ENCODE measurements around the gene MLLT10.
A peak's percentile ranks its signal among the peaks of the same experiment; 100 is the strongest.

The MLLT10 gene

DNA sequence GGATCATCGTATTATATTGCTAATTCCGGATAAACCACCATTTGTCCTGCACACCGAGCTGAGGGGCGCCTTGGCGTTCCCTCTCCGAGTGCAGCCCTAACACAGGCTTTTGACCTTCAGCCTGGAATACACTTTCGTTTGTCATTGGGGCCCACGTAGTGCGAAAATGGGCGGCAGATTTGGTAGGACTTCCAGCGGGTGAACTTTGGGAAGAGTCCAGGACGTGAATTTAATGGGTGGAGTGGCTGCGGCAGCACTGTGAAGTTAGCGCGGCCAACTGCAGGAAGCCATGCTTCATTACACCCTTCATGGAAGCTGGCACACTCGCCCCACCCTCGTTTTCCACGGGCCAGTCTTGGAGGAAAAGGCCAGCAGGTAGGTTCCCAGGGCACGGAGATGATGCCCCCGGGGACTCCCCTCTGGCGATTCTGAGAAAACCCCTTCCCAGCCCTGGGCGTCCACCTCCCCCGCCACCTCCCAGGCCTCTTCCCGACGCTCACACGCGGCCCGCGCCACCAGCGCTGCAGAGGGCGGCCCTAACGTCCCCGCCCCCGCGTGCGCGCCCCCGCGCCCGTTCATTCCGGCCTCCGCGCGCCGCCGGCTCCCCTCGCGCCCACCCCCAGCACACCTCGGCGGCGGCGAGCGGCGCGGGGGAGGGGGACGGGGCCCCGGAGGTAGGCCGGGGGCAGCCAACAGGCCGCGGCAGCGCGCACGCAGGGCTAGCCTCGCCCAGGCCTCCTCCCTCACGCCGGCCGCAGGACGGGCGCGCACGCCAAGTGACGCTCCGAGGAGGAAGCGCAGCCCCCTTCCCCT, at the start of gene MLLT10:
TSS of gene MLLT10 (plus strand) at position 766 of the 813 bp plus-strand sequence. CDS start 413 bp downstream, outside the sequence.
- peaks cover 3% of the 10 kb centered on the region for H3K36me3 Mint-ChIP-seq
- H3K9me3 Mint-ChIP-seq = no peaks in the 10 kb centered on the region
- H3K4me1 Mint-ChIP-seq = peaks cover 23% of the 10 kb centered on the region
- no peaks in the 10 kb centered on the region for H3K27me3 Mint-ChIP-seq
- H3K27ac Mint-ChIP-seq = peak within 1 kb of the TSS; percentile 91
- ATAC-seq = peak; percentile 95
- peak within 1 kb of the TSS; percentile 89 for H3K4me3 Mint-ChIP-seq

GRCh38 chr10:21487416-21488180, 46.4 kb upstream of the MLLT10 start:
- H3K27ac Mint-ChIP-seq = no peak overlapping the region
- H3K27me3 Mint-ChIP-seq = peaks cover 21% of the 10 kb centered on the region
- no peak overlapping the region for H3K4me3 Mint-ChIP-seq
- H3K36me3 Mint-ChIP-seq = no peaks in the 10 kb centered on the region
- ATAC-seq = no peak
- H3K9me3 Mint-ChIP-seq = no peaks in the 10 kb centered on the region
- no peaks in the 10 kb centered on the region for H3K4me1 Mint-ChIP-seq

GRCh38 chr10:21488246-21488956, 45.6 kb upstream of the MLLT10 start:
- Mint-ChIP-seq H3K27ac (no peak overlapping the region), H3K9me3 (no peaks in the 10 kb centered on the region), H3K27me3 (peaks cover 22% of the 10 kb centered on the region), H3K4me3 (no peak overlapping the region), H3K36me3 (no peaks in the 10 kb centered on the region), H3K4me1 (no peaks in the 10 kb centered on the region)
- ATAC-seq = no peak

GRCh38 chr10:21488957-21489446, 45.0 kb upstream of the MLLT10 start:
- Mint-ChIP-seq H3K9me3 (no peaks in the 10 kb centered on the region), H3K27me3 (peaks cover 28% of the 10 kb centered on the region), H3K4me1 (peaks cover 4% of the 10 kb centered on the region), H3K4me3 (no peak overlapping the region), H3K27ac (no peak overlapping the region), H3K36me3 (no peaks in the 10 kb centered on the region)
- no peak for ATAC-seq

DNA sequence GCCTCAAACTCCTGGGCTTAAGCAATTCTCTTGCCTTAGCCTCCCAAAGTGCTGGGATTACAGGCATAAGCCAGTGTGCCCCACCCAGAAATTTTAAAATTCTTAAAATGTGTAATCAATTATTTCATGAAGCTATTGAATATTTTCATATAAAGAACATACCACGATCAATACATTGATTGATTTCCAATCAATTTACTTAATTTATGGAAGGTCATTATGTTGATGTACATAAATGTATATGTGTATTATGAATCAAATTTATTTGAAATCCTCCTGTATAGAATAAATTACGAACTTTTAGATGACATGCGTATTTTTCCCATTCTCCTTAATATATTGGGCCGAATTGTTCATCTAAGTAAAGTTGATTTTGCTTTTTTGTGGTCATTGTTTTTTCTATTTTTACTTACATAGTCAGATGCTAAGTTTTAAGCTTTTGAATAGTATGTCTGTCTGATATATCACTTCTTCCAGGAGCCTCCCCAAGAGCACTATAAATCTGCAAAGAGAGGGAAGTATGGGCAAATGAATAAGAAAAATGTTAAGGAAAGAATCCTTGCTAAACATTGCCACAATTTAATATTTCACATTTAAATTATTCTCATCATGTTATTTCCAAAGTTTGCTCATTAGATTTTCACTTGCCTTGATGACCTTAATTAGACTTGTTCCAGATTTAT, 43.9 kb upstream of the MLLT10 start:
- no peak overlapping the region for H3K27ac Mint-ChIP-seq
- no peak for ATAC-seq

GRCh38 chr10:21490711-21491105, 43.3 kb upstream of the MLLT10 start:
- ATAC-seq = no peak
- Mint-ChIP-seq H3K9me3 (no peaks in the 10 kb centered on the region), H3K27me3 (peaks cover 42% of the 10 kb centered on the region), H3K4me3 (no peak overlapping the region), H3K27ac (no peak overlapping the region), H3K36me3 (no peaks in the 10 kb centered on the region), H3K4me1 (peaks cover 17% of the 10 kb centered on the region)

More for the DNA sequence above, 43.9 kb upstream of the MLLT10 start:
- H3K4me3 Mint-ChIP-seq = no peak overlapping the region
- H3K36me3 Mint-ChIP-seq = no peaks in the 10 kb centered on the region
- H3K27me3 Mint-ChIP-seq = peaks cover 37% of the 10 kb centered on the region
- H3K9me3 Mint-ChIP-seq = no peaks in the 10 kb centered on the region
- H3K4me1 Mint-ChIP-seq = peaks cover 12% of the 10 kb centered on the region

DNA sequence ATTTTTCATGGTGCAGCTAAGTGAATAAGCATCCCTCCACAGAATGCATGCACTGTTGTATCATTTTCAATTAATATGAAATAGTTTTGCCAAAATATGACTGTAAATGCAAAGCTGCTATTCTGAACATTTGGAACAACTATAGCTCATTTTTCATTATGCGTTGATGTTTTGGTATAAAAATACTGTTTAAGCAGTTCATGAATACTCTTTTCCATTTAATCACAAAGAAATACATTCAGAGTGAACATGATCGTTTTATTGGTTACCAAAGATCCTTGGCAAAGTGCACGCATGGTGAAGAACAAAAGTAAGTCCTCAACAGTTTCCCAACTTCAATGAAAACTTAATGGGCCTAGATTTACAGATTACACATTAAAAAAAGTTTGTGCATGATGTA, 41.6 kb upstream of the MLLT10 start:
- H3K27ac Mint-ChIP-seq = no peak overlapping the region
- no peak overlapping the region for H3K4me3 Mint-ChIP-seq
- peaks cover 37% of the 10 kb centered on the region for H3K27me3 Mint-ChIP-seq
- peaks cover 17% of the 10 kb centered on the region for H3K4me1 Mint-ChIP-seq
- no peaks in the 10 kb centered on the region for H3K9me3 Mint-ChIP-seq
- no peaks in the 10 kb centered on the region for H3K36me3 Mint-ChIP-seq
- no peak for ATAC-seq

DNA sequence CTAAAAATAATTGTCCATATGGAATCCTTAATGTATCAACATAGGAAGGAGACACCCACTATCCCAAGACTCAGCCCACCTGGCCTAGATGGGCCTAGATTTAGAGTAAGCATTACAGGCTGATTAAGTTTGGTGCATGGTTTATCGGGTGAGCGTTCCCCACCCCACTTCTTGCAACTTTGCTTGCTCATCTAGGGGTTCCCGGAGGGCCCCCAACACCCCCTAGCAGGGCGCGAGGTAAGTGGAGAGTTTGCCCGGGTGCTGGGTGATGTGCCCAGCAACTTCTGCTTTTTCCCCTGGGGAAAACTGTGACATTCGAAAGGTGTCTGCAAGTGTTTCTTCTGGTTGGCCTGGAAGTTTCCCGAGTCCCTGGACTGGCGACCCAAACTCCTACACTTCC, 40.2 kb upstream of the MLLT10 start:
- Mint-ChIP-seq H3K36me3 (no peaks in the 10 kb centered on the region), H3K27me3 (peaks cover 38% of the 10 kb centered on the region), H3K4me1 (peaks cover 17% of the 10 kb centered on the region), H3K9me3 (no peaks in the 10 kb centered on the region), H3K27ac (no peak overlapping the region), H3K4me3 (peak overlapping the region; percentile 75)
- no peak for ATAC-seq

DNA sequence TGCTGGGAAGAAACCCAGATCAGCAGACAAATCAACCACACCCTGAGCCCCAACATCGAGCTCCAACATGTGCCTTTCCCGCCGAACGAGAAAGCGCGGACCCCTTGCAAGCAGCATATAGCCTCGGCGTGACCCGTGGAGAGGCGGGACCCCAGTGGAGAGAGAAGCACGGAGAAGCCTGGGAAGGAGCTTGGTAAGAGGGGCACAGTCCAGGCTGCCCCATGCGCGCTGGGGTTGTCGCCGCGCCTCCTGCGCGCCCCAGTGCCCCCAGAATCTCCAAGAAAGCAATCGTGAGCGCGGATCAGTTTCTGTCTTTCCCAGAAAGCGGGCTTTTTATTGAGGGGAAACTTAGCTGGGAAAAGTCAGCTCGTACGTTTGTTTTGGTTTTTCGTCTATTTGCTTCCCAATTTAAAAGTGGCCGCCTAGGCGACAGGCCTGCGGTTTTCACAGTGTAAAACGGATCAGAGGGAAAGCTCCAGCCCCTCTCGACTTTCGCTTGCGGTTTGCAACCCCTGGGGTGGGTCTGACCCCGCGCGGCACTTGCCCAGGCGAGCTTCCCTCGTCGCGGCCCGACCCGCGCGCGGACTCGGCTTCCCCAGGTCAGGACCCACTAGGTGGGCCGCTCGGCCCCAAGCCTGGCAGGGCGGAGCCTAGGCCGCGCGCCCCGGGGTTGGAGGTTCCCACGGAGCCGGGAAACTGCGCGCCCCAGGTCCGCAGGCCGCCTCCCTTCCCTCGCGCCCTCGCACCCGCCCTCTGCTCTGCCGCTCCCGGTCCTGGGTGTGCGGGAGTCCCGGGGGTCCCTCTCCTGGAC, 39.6 kb upstream of the MLLT10 start:
- H3K4me1 Mint-ChIP-seq = peaks cover 21% of the 10 kb centered on the region
- ATAC-seq = no peak
- H3K4me3 Mint-ChIP-seq = peak overlapping the region; percentile 75
- H3K36me3 Mint-ChIP-seq = no peaks in the 10 kb centered on the region
- H3K27ac Mint-ChIP-seq = no peak overlapping the region
- peaks cover 41% of the 10 kb centered on the region for H3K27me3 Mint-ChIP-seq
- no peaks in the 10 kb centered on the region for H3K9me3 Mint-ChIP-seq

GRCh38 chr10:21495002-21495751, 38.9 kb upstream of the MLLT10 start:
- Mint-ChIP-seq H3K36me3 (no peaks in the 10 kb centered on the region), H3K9me3 (no peaks in the 10 kb centered on the region), H3K27me3 (peaks cover 49% of the 10 kb centered on the region), H3K4me3 (peak overlapping the region; percentile 75), H3K27ac (no peak overlapping the region), H3K4me1 (peaks cover 29% of the 10 kb centered on the region)
- ATAC-seq = no peak

- Mint-ChIP-seq H3K27me3 (peaks cover 56% of the 10 kb centered on the region), H3K27ac (no peak overlapping the region), H3K4me1 (peaks cover 36% of the 10 kb centered on the region), H3K9me3 (no peaks in the 10 kb centered on the region), H3K4me3 (peak overlapping the region; percentile 75), H3K36me3 (no peaks in the 10 kb centered on the region)
- ATAC-seq = peak; percentile 90
Observed at GRCh38 chr10:21495752-21496342, 38.2 kb upstream of the MLLT10 start.

- Mint-ChIP-seq H3K27ac (no peak overlapping the region), H3K36me3 (no peaks in the 10 kb centered on the region), H3K27me3 (peaks cover 63% of the 10 kb centered on the region), H3K4me3 (peak overlapping the region; percentile 75), H3K4me1 (peaks cover 41% of the 10 kb centered on the region), H3K9me3 (no peaks in the 10 kb centered on the region)
- peak; percentile 72 for ATAC-seq
Observed at GRCh38 chr10:21496343-21497176, 37.5 kb upstream of the MLLT10 start.

All from stimulated activated memory B cell treated with anti-CD40 and anti-IgM and Interleukin-4, amounts not matched to agents 10 μg/mL and 1 μg/mL and 100 μg/mL, for 72 hours (primary cell).